HCT116 (cell line): ENCODE data around the gene PPM1A.

Source experiments
- CTCF ChIP-seq, 3 experiments: fragments of 200-600 bp in 1 of 3; sonication (generic) in 1 of 3; IDR thresholded peaks in 2 of 3; conservative IDR thresholded peaks in 1 of 3; 2 replicates each; pipeline ENCODE4 v1.5.1; 2012 to 2017; ENCODE audit warnings: low read depth in 2 of 3, low read length in 2 of 3, antibody characterized with exemption in 1 of 3, borderline replicate concordance in 1 of 3, control low read depth in 1 of 3, mild to moderate bottlenecking in 1 of 3, mixed read lengths in 1 of 3, mixed run types in 1 of 3, moderate library complexity in 1 of 3; ENCODE audit not compliant: insufficient read depth in 1 of 3
- EZH2 ChIP-seq: fragments of 200-600 bp; sonication (generic); IDR thresholded peaks from 2 replicates; pipeline ENCODE4 v1.6.1; 2017; ENCODE audit warnings: antibody characterized with exemption, mixed run types
- EZH2phosphoT487 ChIP-seq: fragments of 200-600 bp; IDR thresholded peaks from 2 replicates; pipeline ENCODE4 v1.6.1; 2018; ENCODE audit warnings: antibody characterized with exemption, borderline replicate concordance
- JUND ChIP-seq: IDR thresholded peaks from 2 replicates; pipeline ENCODE4 v1.6.1; 2012
- MAX ChIP-seq: IDR thresholded peaks from 2 replicates; pipeline ENCODE4 v1.6.1; 2012
- POLR2A ChIP-seq: IDR thresholded peaks from 2 replicates; pipeline ENCODE4 v1.7.0; 2011; ENCODE audit warnings: borderline replicate concordance; ENCODE audit not compliant: insufficient read depth, insufficient read length; ENCODE audit errors: extremely low read depth
- SRF ChIP-seq: IDR thresholded peaks from 2 replicates; pipeline ENCODE4 v1.6.1; 2012; ENCODE audit warnings: low read depth

GRCh38 chr14:60247994-60248696 is 876 bp upstream of the PPM1A start:
- no peak for TF ChIP-seq CTCF (IDR thresholded peaks at IDR 0.05 in 2 of 3, conservative IDR thresholded peaks at IDR 0.05 in 1 of 3; ENCODE audit: borderline replicate concordance in 1 of 3, insufficient read depth in 1 of 3, low read depth in 2 of 3, low read length in 2 of 3)
- TF ChIP-seq EZH2: no peak
- TF ChIP-seq POLR2A: peak; percentile 61
- peak; percentile 92 for TF ChIP-seq MAX
- TF ChIP-seq SRF: no peak
- no peak for TF ChIP-seq JUND
- no peak for TF ChIP-seq EZH2phosphoT487
